ENCODE data around the gene PPIL4. TPM values are rescaled to one million over a fixed set of nuclear protein-coding genes. Genes with fewer than 3 reads are reported as not detected.
A peak's percentile ranks its signal among the peaks of the same experiment; 100 is the strongest.

PPIL4 gene
- total RNA-seq, 1 donor from 2014 or later, result 8.9 TPM

GRCh38 chr6:149563928-149564325 lies 18.1 kb upstream of the PPIL4 start:
- Histone ChIP-seq H3K36me3 (peaks cover 0 to 2% of the 10 kb centered on the region in 2 donors), H3K9me3 (no peaks in the 10 kb centered on the region), H3K4me1 (peaks cover 0 to 12% of the 10 kb centered on the region in 2 donors), H3K27me3 (no peaks in the 10 kb centered on the region), H3K27ac (no peak overlapping the region), H3K4me3 (no peak overlapping the region)
- intact Hi-C loops (cut with DNase I), result no loop called here
- no peak for DNase-seq (ENCODE audit: low spot score in 2 of 2)
- TF ChIP-seq, protein P1, sequence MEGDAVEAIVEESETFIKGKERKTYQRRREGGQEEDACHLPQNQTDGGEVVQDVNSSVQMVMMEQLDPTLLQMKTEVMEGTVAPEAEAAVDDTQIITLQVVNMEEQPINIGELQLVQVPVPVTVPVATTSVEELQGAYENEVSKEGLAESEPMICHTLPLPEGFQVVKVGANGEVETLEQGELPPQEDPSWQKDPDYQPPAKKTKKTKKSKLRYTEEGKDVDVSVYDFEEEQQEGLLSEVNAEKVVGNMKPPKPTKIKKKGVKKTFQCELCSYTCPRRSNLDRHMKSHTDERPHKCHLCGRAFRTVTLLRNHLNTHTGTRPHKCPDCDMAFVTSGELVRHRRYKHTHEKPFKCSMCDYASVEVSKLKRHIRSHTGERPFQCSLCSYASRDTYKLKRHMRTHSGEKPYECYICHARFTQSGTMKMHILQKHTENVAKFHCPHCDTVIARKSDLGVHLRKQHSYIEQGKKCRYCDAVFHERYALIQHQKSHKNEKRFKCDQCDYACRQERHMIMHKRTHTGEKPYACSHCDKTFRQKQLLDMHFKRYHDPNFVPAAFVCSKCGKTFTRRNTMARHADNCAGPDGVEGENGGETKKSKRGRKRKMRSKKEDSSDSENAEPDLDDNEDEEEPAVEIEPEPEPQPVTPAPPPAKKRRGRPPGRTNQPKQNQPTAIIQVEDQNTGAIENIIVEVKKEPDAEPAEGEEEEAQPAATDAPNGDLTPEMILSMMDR (IDR thresholded peaks at IDR 0.05), result no peak

DNA sequence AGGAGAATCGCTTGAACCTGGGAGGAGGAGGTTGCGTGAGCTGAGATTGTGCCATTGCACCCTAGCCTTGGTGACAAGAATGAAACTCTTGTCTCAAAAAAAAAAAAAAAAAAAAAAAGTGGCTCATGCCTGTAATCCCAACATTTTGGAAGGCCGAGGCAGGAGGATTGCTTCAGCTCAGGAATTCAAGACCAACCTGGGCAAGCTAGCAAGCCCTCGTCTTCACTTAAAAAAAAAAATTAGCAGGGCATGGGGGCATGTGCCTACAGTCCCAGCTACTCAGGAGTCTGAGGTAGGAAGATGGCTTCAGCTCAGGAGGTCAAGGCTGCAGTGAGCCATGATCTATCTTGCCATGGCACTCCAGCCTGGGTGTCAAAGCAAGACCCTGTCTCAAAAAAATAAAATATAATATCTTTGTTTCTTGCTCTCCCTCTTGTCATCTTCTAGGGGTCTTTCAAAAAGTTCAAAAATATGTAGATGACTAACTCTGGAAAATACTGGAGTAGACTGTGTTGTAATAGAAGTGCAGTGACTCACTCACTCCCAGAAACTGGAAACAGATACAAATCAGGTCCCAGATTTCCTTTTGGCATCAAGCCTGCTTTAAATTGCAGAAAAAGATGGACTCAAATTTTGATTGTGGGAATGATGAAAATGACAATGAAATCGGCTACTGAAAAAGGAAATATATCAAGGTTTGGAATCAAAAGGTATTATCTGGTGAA lies 17.5 kb upstream of the PPIL4 start:
- H3K27ac ChIP-seq, result no peak overlapping the region
- no peak overlapping the region for H3K4me3 ChIP-seq

DNA sequence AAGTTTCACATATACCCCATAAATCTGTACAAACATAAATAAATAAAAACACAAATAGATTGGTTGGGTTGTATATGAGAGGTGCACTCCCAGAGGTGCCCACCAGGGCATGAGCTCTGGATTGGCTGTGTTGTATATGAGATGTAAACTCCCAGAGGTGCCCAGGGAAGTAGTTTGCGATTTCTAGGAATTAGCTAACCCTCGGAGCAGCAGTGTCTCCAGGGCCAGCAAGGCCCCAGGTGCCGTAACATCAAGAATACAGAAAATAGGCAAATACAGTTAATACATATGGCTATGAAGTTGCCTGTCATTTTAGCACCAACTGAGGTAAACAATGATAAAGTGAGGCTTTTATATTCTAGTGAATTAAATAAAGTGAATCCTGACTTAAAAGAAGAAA lies 14.9 kb upstream of the PPIL4 start:
- no peak for DNase-seq (ENCODE audit: low spot score in 2 of 2)
- Histone ChIP-seq H3K27me3 (no peaks in the 10 kb centered on the region), H3K27ac (no peak overlapping the region), H3K4me1 (peaks cover 0 to 2% of the 10 kb centered on the region in 2 donors), H3K4me3 (no peak overlapping the region), H3K9me3 (no peaks in the 10 kb centered on the region), H3K36me3 (no peaks in the 10 kb centered on the region)
- TF ChIP-seq, protein P1 (IDR thresholded peaks at IDR 0.05), result peak in 1 of 3 experiments; percentile 19
- intact Hi-C loops (cut with DNase I), result no loop called here

More for the DNA sequence above, 17.5 kb upstream of the PPIL4 start:
- Histone ChIP-seq H3K4me1 (peaks cover 0 to 12% of the 10 kb centered on the region in 2 donors), H3K36me3 (peaks cover 0 to 2% of the 10 kb centered on the region in 2 donors), H3K27me3 (no peaks in the 10 kb centered on the region), H3K9me3 (no peaks in the 10 kb centered on the region)
- intact Hi-C loops (cut with DNase I), result no loop called here
- TF ChIP-seq, protein P1 (IDR thresholded peaks at IDR 0.05), result no peak
- DNase-seq (ENCODE audit: low spot score in 2 of 2), result no peak

GRCh38 chr6:149559389-149559788 lies 13.5 kb upstream of the PPIL4 start:
- Histone ChIP-seq H3K9me3 (no peaks in the 10 kb centered on the region), H3K4me1 (no peaks in the 10 kb centered on the region), H3K36me3 (no peaks in the 10 kb centered on the region), H3K27ac (no peak overlapping the region), H3K4me3 (no peak overlapping the region), H3K27me3 (no peaks in the 10 kb centered on the region)
- no peak for DNase-seq (ENCODE audit: low spot score in 2 of 2)
- TF ChIP-seq, protein P1 (IDR thresholded peaks at IDR 0.05), result no peak
- intact Hi-C loops (cut with DNase I), result no loop called here

DNA sequence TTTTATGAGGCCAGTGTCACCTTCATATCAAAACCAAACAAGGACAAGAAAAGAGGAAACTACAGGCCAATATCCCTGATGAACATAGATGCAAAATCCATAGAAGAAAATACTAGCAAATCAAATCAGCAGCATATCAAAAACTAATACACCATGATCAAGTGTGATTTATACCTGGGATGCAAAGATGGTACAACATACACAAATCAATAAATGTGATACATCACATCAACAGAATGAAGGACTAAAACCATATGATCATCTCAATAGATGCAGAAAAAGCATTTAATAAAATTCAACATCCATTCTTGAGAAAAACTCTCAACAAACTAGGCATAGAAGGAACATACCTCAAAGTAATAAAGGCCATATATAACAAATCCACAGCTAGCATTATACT lies 12.2 kb upstream of the PPIL4 start:
- no peaks in the 10 kb centered on the region for H3K4me1 ChIP-seq
- intact Hi-C loops (cut with DNase I), result no loop called here
- H3K9me3 ChIP-seq, result no peaks in the 10 kb centered on the region

More for the DNA sequence above, 12.2 kb upstream of the PPIL4 start:
- Histone ChIP-seq H3K4me3 (no peak overlapping the region), H3K27me3 (no peaks in the 10 kb centered on the region), H3K36me3 (no peaks in the 10 kb centered on the region), H3K27ac (no peak overlapping the region)
- DNase-seq (ENCODE audit: low spot score in 2 of 2), result no peak
- TF ChIP-seq, protein P1 (IDR thresholded peaks at IDR 0.05), result no peak
